ENCODE data around the gene STAT5A. TPM values are rescaled to one million over a fixed set of nuclear protein-coding genes. Genes with fewer than 3 reads are reported as not detected.

The STAT5A gene
- total RNA-seq, 1 experiment from 2014 or later, result 6.4 TPM

- H3K9me3 ChIP-seq (ENCODE audit: control insufficient read depth, low read depth, low read length), result no peaks in the 10 kb centered on the region
- no peak for TF ChIP-seq CTCF (conservative IDR thresholded peaks at IDR 0.05)
- peaks cover 7% of the 10 kb centered on the region for H3K23me2 ChIP-seq (ENCODE audit: insufficient read length, low read depth, low read length, poor library complexity, severe bottlenecking)
- no peak overlapping the region for H3K4me2 ChIP-seq (ENCODE audit: insufficient read depth, insufficient read length, low read length)
- peaks cover 3% of the 10 kb centered on the region for H3K79me1 ChIP-seq (ENCODE audit: insufficient read depth, low read depth, low read length, poor library complexity, severe bottlenecking)
- H3K56ac ChIP-seq (ENCODE audit: insufficient read length, low read depth, low read length), result no peak overlapping the region
- no peak overlapping the region for H4K8ac ChIP-seq (replicated peaks; ENCODE audit: insufficient read length, low read depth, low read length)
- no peaks in the 10 kb centered on the region for H3K27me3 Mint-ChIP-seq (ENCODE audit: low read depth)
- H2AK5ac ChIP-seq (ENCODE audit: insufficient read length, low read length), result no peak overlapping the region
- H3K9ac ChIP-seq (ENCODE audit: extremely low read depth, insufficient read length, low read length), result no peak overlapping the region
- H3K27me3 ChIP-seq (ENCODE audit: insufficient read depth, low read length), result no peaks in the 10 kb centered on the region
- no CpG with 5 or more reads among the region's 3 CpGs for WGBS (ENCODE audit: extremely low coverage, insufficient read length, low lambda C conversion rate)
- no peak overlapping the region for H2BK15ac ChIP-seq (ENCODE audit: low read depth, low read length)
- no peaks in the 10 kb centered on the region for H4K20me1 ChIP-seq (ENCODE audit: control insufficient read depth, insufficient read depth, insufficient read length)
- H4K91ac ChIP-seq (ENCODE audit: insufficient read length, low read depth, low read length), result no peak overlapping the region
- no peak overlapping the region for H3T11ph ChIP-seq (ENCODE audit: low read length)
- H3K23ac ChIP-seq (ENCODE audit: insufficient read length, low read depth, low read length), result no peak overlapping the region
- peak overlapping the region in 1 of 3 experiments; percentile 65; a peak in 1 of 7 replicates for H3K27ac Mint-ChIP-seq
- no peak overlapping the region for H2BK120ac ChIP-seq (ENCODE audit: low read depth, low read length, poor library complexity, severe bottlenecking)
- H4K5ac ChIP-seq (ENCODE audit: insufficient read length, low read depth, low read length), result no peak overlapping the region
- H3K4me1 ChIP-seq (ENCODE audit: insufficient read depth, low read length), result peaks cover 9% of the 10 kb centered on the region
- no peak overlapping the region for H3K27ac ChIP-seq (ENCODE audit: insufficient read length, low read depth, low read length)
- H3K4me3 Mint-ChIP-seq, result no peak overlapping the region
- H3K18ac ChIP-seq (ENCODE audit: insufficient read length, low read depth, low read length), result no peak overlapping the region
- H2BK12ac ChIP-seq (ENCODE audit: insufficient read length, low read depth, low read length), result no peak overlapping the region
- no peak overlapping the region for H3K4ac ChIP-seq (ENCODE audit: low read depth, low read length)
- no peak overlapping the region for H3K14ac ChIP-seq (ENCODE audit: insufficient read depth, low read length)
- H2BK5ac ChIP-seq (ENCODE audit: insufficient read length, low read length), result no peak overlapping the region
- peaks cover 4% of the 10 kb centered on the region; the same call in 1 of the 2 replicates for H3K79me2 ChIP-seq (ENCODE audit: insufficient read depth, low read length)
- DNase-seq, result no peak
- H3K36me3 Mint-ChIP-seq (ENCODE audit: insufficient read depth in 1 of 3, low read depth in 3 of 3), result no peaks in the 10 kb centered on the region; a peak in 1 of 7 replicates
- H2AFZ ChIP-seq (ENCODE audit: low read length), result no peak overlapping the region
- H3K4me1 Mint-ChIP-seq, result peaks cover 37 to 41% of the 10 kb centered on the region in 2 experiments
- no peaks in the 10 kb centered on the region; a peak in 1 of 5 replicates for H3K9me3 Mint-ChIP-seq
- H2BK20ac ChIP-seq (ENCODE audit: low read depth, low read length, poor library complexity, severe bottlenecking), result no peak overlapping the region
These were observed 17.1 kb upstream of the STAT5A start for GRCh38 chr17:42271006-42271778.
